BJ (cell line): ENCODE measurements around the gene IGHMBP2. TPM values are rescaled to one million over a fixed set of nuclear protein-coding genes. Genes with fewer than 3 reads are reported as not detected.

Experiments
- CTCF ChIA-PET: fragments of 350-600 bp; formaldehyde crosslinking; extraction: SDS; loops from one replicate; lab custom pipeline; 2021; ENCODE audit warnings: antibody characterized with exemption, inconsistent platforms; lab: Yijun Ruan, JAX
- POLR2A ChIA-PET: fragments of 300-600 bp; sonication (Branson Sonifier 250); formaldehyde crosslinking; extraction: SDS; loops from one replicate; lab custom pipeline; 2021; ENCODE audit warnings: antibody characterized with exemption; lab: Charles Lee
- DNase-seq: peaks from one replicate; pipeline ENCODE4 v3.0.0-alpha.2; 2011; ENCODE audit warnings: low read depth
- H3K27me3 ChIP-seq: 2 replicates; pipeline ENCODE4 v1.6.0; 2011; ENCODE audit warnings: low read length; ENCODE audit not compliant: control insufficient read depth, insufficient read depth
- H3K36me3 ChIP-seq: 2 replicates; pipeline ENCODE4 v1.5.1; 2011; ENCODE audit warnings: low read length; ENCODE audit not compliant: control insufficient read depth, insufficient read depth
- H3K4me3 ChIP-seq: 2 replicates; pipeline ENCODE4 v1.5.1; 2011; ENCODE audit warnings: low read depth, mild to moderate bottlenecking, control low read depth, low read length
- CTCF ChIP-seq: IDR thresholded peaks from 2 replicates; pipeline ENCODE4 v1.5.1; 2011; ENCODE audit warnings: low read depth, mild to moderate bottlenecking, control low read depth, inconsistent platforms, low read length, moderate library complexity; ENCODE audit not compliant: insufficient read depth
- polyA plus RNA-seq: library from polyadenylated mRNA; depleted of rRNA; stranded (reverse); fragments of >200 nt; gene quantifications from 2 replicates; pipeline ENCODE4 v1.2.3, GENCODE V29; 2011

IGHMBP2 gene
- polyA plus RNA-seq, 1 experiment: 13.1 TPM

GRCh38 chr11:68867066-68867465, 36.6 kb upstream of the IGHMBP2 start:
- ChIA-PET CTCF (no interaction called here), POLR2A (no interaction called here)
- Histone ChIP-seq H3K27me3 (no peaks in the 10 kb centered on the region; the same call in 1 of the 2 replicates), H3K36me3 (no peaks in the 10 kb centered on the region), H3K4me3 (no peak overlapping the region)
- TF ChIP-seq CTCF: no peak
- no peak for DNase-seq

GRCh38 chr11:68868221-68868835, 35.4 kb upstream of the IGHMBP2 start:
- ChIA-PET POLR2A (no interaction called here), CTCF (interaction anchor here (1.3 to 3.0 kb wide), 2 partner anchors 11 to 26 kb away, joined by 4 to 12 read pairs; partner anchors contain the start of gene CPT1A)
- DNase-seq: no peak
- Histone ChIP-seq H3K27me3 (no peaks in the 10 kb centered on the region; the same call in 1 of the 2 replicates), H3K36me3 (no peaks in the 10 kb centered on the region), H3K4me3 (no peak overlapping the region)
- TF ChIP-seq CTCF: no peak

GRCh38 chr11:68870470-68870869, 33.2 kb upstream of the IGHMBP2 start:
- Histone ChIP-seq H3K36me3 (no peaks in the 10 kb centered on the region), H3K4me3 (peak overlapping the region; percentile 36), H3K27me3 (no peaks in the 10 kb centered on the region; the same call in 1 of the 2 replicates)
- peak; percentile 27; the same call in 1 of the 2 replicates for TF ChIP-seq CTCF
- CTCF ChIA-PET: interaction anchor here (3.0 kb wide), 1 partner anchor 9 kb away, joined by 12 read pairs; no protein-coding TSS in a partner anchor
- POLR2A ChIA-PET: no interaction called here
- DNase-seq: no peak

GRCh38 chr11:68872216-68873003, 31.3 kb upstream of the IGHMBP2 start:
- H3K27me3 ChIP-seq: no peaks in the 10 kb centered on the region; the same call in 1 of the 2 replicates
- ChIA-PET CTCF (interaction anchor here (1.8 kb wide), 1 partner anchor 17 kb away, joined by 6 read pairs; no protein-coding TSS in a partner anchor), POLR2A (no interaction called here)
- peak; percentile 26 for DNase-seq
- TF ChIP-seq CTCF: no peak
- H3K4me3 ChIP-seq: no peak overlapping the region
- H3K36me3 ChIP-seq: no peaks in the 10 kb centered on the region

GRCh38 chr11:68878022-68878421, 25.7 kb upstream of the IGHMBP2 start:
- CTCF ChIA-PET: interaction anchor here (1.5 to 3.2 kb wide), 2 partner anchors 9 to 12 kb away, joined by 6 to 12 read pairs; no protein-coding TSS in a partner anchor
- H3K27me3 ChIP-seq: no peaks in the 10 kb centered on the region
- TF ChIP-seq CTCF: no peak
- DNase-seq: no peak
- no peak overlapping the region for H3K4me3 ChIP-seq
- POLR2A ChIA-PET: no interaction called here
- no peaks in the 10 kb centered on the region for H3K36me3 ChIP-seq
